Gastrocnemius medialis (tissue), 4 donors: Measurements from ENCODE around the gene DHFR. TPM values are rescaled to one million over a fixed set of nuclear protein-coding genes. Genes with fewer than 3 reads are reported as not detected.

Experiments used
- ATAC-seq, 2 donors: fragments of 150-250 bp; one replicate each; pipeline ENCODE4 v1.9.1; 2016
- DNase-seq, 2 donors: peaks; one replicate each; pipeline ENCODE4 v3.0.0-alpha.2; 2019
- H3K27ac ChIP-seq, 4 donors: fragments of 200-600 bp; sonication (generic); 1 replicate in 1 of 4; 2 replicates in 3 of 4; pipeline ENCODE4 v1.5.1; 2016 to 2018; ENCODE audit warnings: mild to moderate bottlenecking in 2 of 4, moderate library complexity in 1 of 4
- H3K27me3 ChIP-seq, 3 donors: fragments of 200-600 bp; sonication (generic) in 2 of 3; 1 replicate in 1 of 3; 2 replicates in 2 of 3; pipeline versions ENCODE4 v1.5.1 to v1.6.0; 2016 to 2019; ENCODE audit warnings: mild to moderate bottlenecking in 1 of 3, moderate library complexity in 1 of 3
- H3K36me3 ChIP-seq, 2 donors: fragments of 200-600 bp; sonication (generic) in 1 of 2; one replicate each; pipeline ENCODE4 v1.5.1; 2017 to 2018
- H3K4me1 ChIP-seq, 2 donors: fragments of 200-600 bp; sonication (generic) in 1 of 2; one replicate each; pipeline ENCODE4 v1.5.1; 2016 to 2017; ENCODE audit warnings: mild to moderate bottlenecking in 2 of 2
- H3K4me3 ChIP-seq, 4 donors: fragments of 200-600 bp; sonication (generic) in 3 of 4; 1 replicate in 1 of 4; 2 replicates in 3 of 4; pipeline ENCODE4 v1.5.1; 2016 to 2019; ENCODE audit warnings: mild to moderate bottlenecking in 2 of 4
- H3K9me3 ChIP-seq, 3 donors: fragments of 200-600 bp; sonication (generic) in 2 of 3; 1 replicate in 1 of 3; 2 replicates in 2 of 3; pipeline ENCODE4 v1.5.1; 2016 to 2019
- CTCF ChIP-seq, 5 experiments: fragments of 450-650 bp in 3 of 5; fragments of 200-600 bp in 2 of 5; sonication (generic) in 2 of 5; IDR thresholded peaks in 4 of 5; conservative IDR thresholded peaks in 1 of 5; 1 replicate in 4 of 5; 2 replicates in 1 of 5; pipeline ENCODE4 v1.5.1; 2016 to 2019; ENCODE audit warnings: antibody characterized with exemption in 5 of 5, mild to moderate bottlenecking in 3 of 5, moderate library complexity in 3 of 5
- POLR2A ChIP-seq, 2 donors: fragments of 450-650 bp; IDR thresholded peaks; one replicate each; pipeline ENCODE4 v1.6.1; 2017; ENCODE audit warnings: antibody characterized with exemption in 2 of 2, mild to moderate bottlenecking in 2 of 2, moderate library complexity in 2 of 2
- in situ Hi-C, 4 donors: fragments of 200-750 bp; cut with MboI; loops; one replicate each; pipeline versions ENCODE4 v1.15.0 to v1.8.0; 2017; ENCODE audit warnings: low sequenced_read_pairs in 4 of 4
- intact Hi-C: fragments of 100-400 bp; cut with DNase I; formaldehyde crosslinking; loops from one replicate; pipeline ENCODE4 v1.15.1; 2023; ENCODE audit warnings: low total_unique reads
- total RNA-seq, 4 donors: library from RNA; depleted of rRNA; stranded (reverse); fragments of >200 nt; gene quantifications; one replicate each; pipeline versions ENCODE4 v1.1.0 to v1.2.3, GENCODE V29; 2016

DHFR gene
- total RNA-seq, 4 donors from 2014 or later, result 2.2 to 5.3 (median 3.7) TPM

- DNase-seq (no peak), ATAC-seq (no peak)
- Histone ChIP-seq H3K9me3 (no peaks in the 10 kb centered on the region), H3K4me1 (no peaks in the 10 kb centered on the region), H3K27me3 (no peaks in the 10 kb centered on the region), H3K36me3 (no peaks in the 10 kb centered on the region), H3K4me3 (no peak overlapping the region), H3K27ac (no peak overlapping the region)
- intact Hi-C loops (no loop called here), in situ Hi-C loops (loop anchor here in 1 of 4 donors (10.0 kb wide), 1 partner anchor 493 kb away; no protein-coding TSS in a partner anchor)
- TF ChIP-seq CTCF (IDR thresholded peaks at IDR 0.05 in 4 of 5, conservative IDR thresholded peaks at IDR 0.05 in 1 of 5), result no peak
These were observed 46.8 kb upstream of the DHFR start for GRCh38 chr5:80701597-80701996.

- DNase-seq (no peak), ATAC-seq (no peak)
- in situ Hi-C loops (no loop called here), intact Hi-C loops (no loop called here)
- Histone ChIP-seq H3K4me3 (no peak overlapping the region), H3K4me1 (no peaks in the 10 kb centered on the region), H3K27ac (no peak overlapping the region), H3K27me3 (no peaks in the 10 kb centered on the region), H3K9me3 (no peaks in the 10 kb centered on the region), H3K36me3 (no peaks in the 10 kb centered on the region)
- no peak for TF ChIP-seq POLR2A (IDR thresholded peaks at IDR 0.05)
- no peak for TF ChIP-seq CTCF (IDR thresholded peaks at IDR 0.05 in 4 of 5, conservative IDR thresholded peaks at IDR 0.05 in 1 of 5)
These were observed 43.6 kb upstream of the DHFR start for GRCh38 chr5:80698369-80698768.

- in situ Hi-C loops, result no loop called here
- ATAC-seq (no peak), DNase-seq (no peak)
- intact Hi-C loops, result no loop called here
- Histone ChIP-seq H3K9me3 (no peaks in the 10 kb centered on the region), H3K4me3 (no peak overlapping the region), H3K27ac (no peak overlapping the region), H3K27me3 (no peaks in the 10 kb centered on the region), H3K4me1 (no peaks in the 10 kb centered on the region), H3K36me3 (no peaks in the 10 kb centered on the region)
- TF ChIP-seq POLR2A (IDR thresholded peaks at IDR 0.05), result no peak
- TF ChIP-seq CTCF (IDR thresholded peaks at IDR 0.05 in 4 of 5, conservative IDR thresholded peaks at IDR 0.05 in 1 of 5), result no peak
These were observed 42.3 kb upstream of the DHFR start for GRCh38 chr5:80697100-80697499.

- ATAC-seq, result no peak
- Histone ChIP-seq H3K27ac (no peak overlapping the region), H3K4me1 (no peaks in the 10 kb centered on the region), H3K9me3 (no peaks in the 10 kb centered on the region), H3K36me3 (no peaks in the 10 kb centered on the region), H3K27me3 (no peaks in the 10 kb centered on the region), H3K4me3 (no peak overlapping the region)
- intact Hi-C loops, result no loop called here
- TF ChIP-seq POLR2A (IDR thresholded peaks at IDR 0.05) (no peak), CTCF (IDR thresholded peaks at IDR 0.05 in 4 of 5, conservative IDR thresholded peaks at IDR 0.05 in 1 of 5) (no peak)
- in situ Hi-C loops, result no loop called here
- no peak for DNase-seq
These were observed 41.7 kb upstream of the DHFR start for GRCh38 chr5:80696450-80696849.

GRCh38 chr5:80695666-80696065 is 40.9 kb upstream of the DHFR start:
- ATAC-seq (no peak), DNase-seq (no peak)
- Histone ChIP-seq H3K4me1 (no peaks in the 10 kb centered on the region), H3K9me3 (no peaks in the 10 kb centered on the region), H3K27me3 (no peaks in the 10 kb centered on the region), H3K27ac (no peak overlapping the region), H3K4me3 (no peak overlapping the region), H3K36me3 (no peaks in the 10 kb centered on the region)
- in situ Hi-C loops, result no loop called here
- intact Hi-C loops, result no loop called here
- TF ChIP-seq CTCF (IDR thresholded peaks at IDR 0.05 in 4 of 5, conservative IDR thresholded peaks at IDR 0.05 in 1 of 5) (no peak), POLR2A (IDR thresholded peaks at IDR 0.05) (no peak)
